Fibroblast of lung (primary cell): ENCODE results near the gene CNIH4. TPM values are rescaled to one million over a fixed set of nuclear protein-coding genes. Genes with fewer than 3 reads are reported as not detected.

Experiments
- DNase-seq, 2 donors: peaks; one replicate each; pipeline versions ENCODE4 v3.0.0 to v3.0.0-alpha.2; 2010; ENCODE audit warnings: low read depth in 2 of 2
- H2AFZ ChIP-seq: 2 replicates; pipeline ENCODE4 v1.5.1; 2012; ENCODE audit warnings: low read length, control low read depth, inconsistent platforms
- H3K27ac ChIP-seq: 2 replicates; pipeline ENCODE4 v1.5.1; 2011; ENCODE audit warnings: low read length, control low read depth; ENCODE audit not compliant: insufficient read depth
- H3K27me3 ChIP-seq: 2 replicates; pipeline ENCODE4 v1.5.1; 2011; ENCODE audit warnings: mild to moderate bottlenecking, low read length; ENCODE audit not compliant: control insufficient read depth, insufficient read depth
- H3K36me3 ChIP-seq: 2 replicates; pipeline ENCODE4 v1.5.1; 2011; ENCODE audit warnings: low read length; ENCODE audit not compliant: control insufficient read depth, insufficient read depth
- H3K4me1 ChIP-seq: 2 replicates; pipeline ENCODE4 v1.5.1; 2011; ENCODE audit warnings: low read length; ENCODE audit not compliant: control insufficient read depth, insufficient read depth; ENCODE audit errors: extremely low read depth
- H3K4me2 ChIP-seq: 2 replicates; pipeline ENCODE4 v1.5.1; 2011; ENCODE audit warnings: low read length, control low read depth; ENCODE audit not compliant: insufficient read depth; ENCODE audit errors: extremely low read depth
- H3K4me3 ChIP-seq, 4 experiments: fragments of 200-600 bp in 1 of 4; sonication (generic) in 1 of 4; replicated peaks in 1 of 4; 2 replicates each; pipeline ENCODE4 v1.5.1; 2011 to 2016; ENCODE audit warnings: low read length in 4 of 4, low read depth in 3 of 4, mild to moderate bottlenecking in 3 of 4, control low read depth in 2 of 4, inconsistent platforms in 1 of 4, mixed read lengths in 1 of 4; ENCODE audit not compliant: insufficient read depth in 1 of 4; ENCODE audit errors: control extremely low read depth in 1 of 4
- H3K79me2 ChIP-seq: 2 replicates; pipeline ENCODE4 v1.5.1; 2012; ENCODE audit warnings: mild to moderate bottlenecking, low read length, inconsistent platforms; ENCODE audit not compliant: control insufficient read depth, insufficient read depth
- H3K9ac ChIP-seq: 2 replicates; pipeline ENCODE4 v1.5.1; 2011; ENCODE audit warnings: mild to moderate bottlenecking, low read length, control low read depth; ENCODE audit not compliant: insufficient read depth
- H3K9me3 ChIP-seq: 2 replicates; pipeline ENCODE4 v1.5.1; 2012; ENCODE audit warnings: low read depth, low read length; ENCODE audit not compliant: control insufficient read depth, insufficient read depth
- H4K20me1 ChIP-seq: 2 replicates; pipeline ENCODE4 v1.5.1; 2011; ENCODE audit warnings: low read length; ENCODE audit not compliant: control insufficient read depth, insufficient read depth; ENCODE audit errors: extremely low read depth
- CTCF ChIP-seq, 2 donors: IDR thresholded peaks in 1 of 2; conservative IDR thresholded peaks in 1 of 2; 1 replicate in 1 of 2; 2 replicates in 1 of 2; pipeline ENCODE4 v1.5.1; 2011 to 2012; ENCODE audit warnings: low read length in 2 of 2, control low read depth in 1 of 2, inconsistent platforms in 1 of 2, low read depth in 1 of 2, mild to moderate bottlenecking in 1 of 2
- EZH2 ChIP-seq: IDR thresholded peaks from 2 replicates; pipeline ENCODE4 v1.5.1; 2012; ENCODE audit warnings: low read length, control low read depth, mild to moderate bottlenecking; ENCODE audit errors: missing control alignments
- polyA plus RNA-seq, 2 donors: library from polyadenylated mRNA; depleted of rRNA in 1 of 2; stranded (reverse) in 1 of 2; unstranded in 1 of 2; fragments of >200 nt; gene quantifications; 2 replicates each; pipeline ENCODE4 v1.2.1, GENCODE V29; 2011 to 2012; ENCODE audit warnings: missing spikeins in 1 of 2
- total RNA-seq: library from RNA; depleted of rRNA; stranded (reverse); fragments of >200 nt; gene quantifications from 2 replicates; pipeline ENCODE4 v1.2.1, GENCODE V29; 2014

The CNIH4 gene
- total and polyA plus RNA-seq, 2 donors (not counting 1 experiment from before 2014, with no cell fraction given) = 76.0 to 109 TPM

- Histone ChIP-seq H3K36me3 (no peaks in the 10 kb centered on the region), H3K79me2 (peaks cover 42% of the 10 kb centered on the region), H2AFZ (no peak overlapping the region), H3K27me3 (no peaks in the 10 kb centered on the region), H4K20me1 (no peaks in the 10 kb centered on the region), H3K4me1 (peaks cover 3% of the 10 kb centered on the region), H3K4me3 (no peak overlapping the region), H3K9me3 (no peaks in the 10 kb centered on the region), H3K9ac (no peak overlapping the region), H3K4me2 (peak overlapping the region; percentile 8), H3K27ac (no peak overlapping the region)
- DNase-seq = no peak
- TF ChIP-seq CTCF (conservative IDR thresholded peaks at IDR 0.05 in 1 of 2, IDR thresholded peaks at IDR 0.05 in 1 of 2; ENCODE audit: low read depth in 1 of 2, low read length in 2 of 2) (no peak), EZH2 (no peak)
These were observed 2.5 kb downstream of the CNIH4 start for GRCh38 chr1:224359207-224359606.

- no peak overlapping the region for H2AFZ ChIP-seq
- no peaks in the 10 kb centered on the region for H3K4me1 ChIP-seq
- no peaks in the 10 kb centered on the region for H3K27me3 ChIP-seq
- no peaks in the 10 kb centered on the region for H3K9me3 ChIP-seq
- no peak overlapping the region for H3K27ac ChIP-seq
- peak in 1 of 2 donors; percentile 33 for DNase-seq
- no peaks in the 10 kb centered on the region for H4K20me1 ChIP-seq
- H3K4me3 ChIP-seq = no peak overlapping the region
- TF ChIP-seq CTCF (conservative IDR thresholded peaks at IDR 0.05 in 1 of 2, IDR thresholded peaks at IDR 0.05 in 1 of 2; ENCODE audit: low read depth in 1 of 2, low read length in 2 of 2) (no peak), EZH2 (no peak)
- H3K4me2 ChIP-seq = no peak overlapping the region
- peaks cover 8% of the 10 kb centered on the region for H3K79me2 ChIP-seq
- H3K9ac ChIP-seq = no peak overlapping the region
- peaks cover 4% of the 10 kb centered on the region for H3K36me3 ChIP-seq
These were observed 11.7 kb downstream of the CNIH4 start for GRCh38 chr1:224368409-224368808.

GRCh38 chr1:224373008-224373590 lies 16.4 kb downstream of the CNIH4 start:
- Histone ChIP-seq H3K9ac (no peak overlapping the region), H3K4me1 (peaks cover 7% of the 10 kb centered on the region), H3K4me2 (no peak overlapping the region), H3K36me3 (peaks cover 2% of the 10 kb centered on the region), H2AFZ (no peak overlapping the region), H3K9me3 (no peaks in the 10 kb centered on the region), H3K79me2 (no peaks in the 10 kb centered on the region), H3K27ac (no peak overlapping the region), H3K27me3 (no peaks in the 10 kb centered on the region), H4K20me1 (no peaks in the 10 kb centered on the region), H3K4me3 (no peak overlapping the region)
- DNase-seq = no peak
- TF ChIP-seq CTCF (conservative IDR thresholded peaks at IDR 0.05 in 1 of 2, IDR thresholded peaks at IDR 0.05 in 1 of 2; ENCODE audit: low read depth in 1 of 2, low read length in 2 of 2) = no peak
- TF ChIP-seq EZH2 = no peak
